Left colon (tissue), 2 donors: ENCODE results near the gene CHRNB1. TPM values are rescaled to one million over a fixed set of nuclear protein-coding genes. Genes with fewer than 3 reads are reported as not detected.
A peak's percentile ranks its signal among the peaks of the same experiment; 100 is the strongest.
"Not testable (repeated sequence)": the region's sequence is repeated elsewhere in the genome, so short reads cannot be mapped to it uniquely, and the experiment has no call there.

Source experiments
- ATAC-seq: fragments of 200-7000 bp; cut with Tn5 transposase; one replicate; pipeline ENCODE4 v1.9.1; 2020; ENCODE audit warnings: mild to moderate bottlenecking, moderate library complexity
- DNase-seq, 2 donors: peaks; one replicate each; pipeline ENCODE4 v3.0.0-alpha.2; 2020
- intact Hi-C, 2 donors: fragments of 100-400 bp; cut with DNase I in 1 of 2; cut with micrococcal nuclease in 1 of 2; formaldehyde crosslinking; loops; one replicate each; pipeline versions ENCODE4 v1.11.2 to v1.14.0; 2022; cut with DNase I, micrococcal nuclease
- total RNA-seq, 2 donors: library from RNA; stranded (reverse); fragmentation: NEBNext Ultra II Directional; extraction: Animal tissue kit (Norgen Biotek cat#: 25700); gene quantifications; one replicate each; pipeline ENCODE4 v1.2.1, GENCODE V29; 2021
- donor health status: DM: no; HTN: no; CAD: no.
- donor health status: DM: yes; HTN: yes; CAD: no.

CHRNB1 gene
- total RNA-seq, 2 donors from 2014 or later, result 9.6 to 10.7 TPM

- DNase-seq (peak; percentile 41 to 47), ATAC-seq (no peak)
- intact Hi-C loops, result no loop called here
Observed at GRCh38 chr17:7477392-7478275, 32.8 kb downstream of the CHRNB1 start.

GRCh38 chr17:7478276-7479212 is 33.7 kb downstream of the CHRNB1 start:
- DNase-seq, result peak; percentile 62 to 72
- peak; percentile 24 for ATAC-seq
- intact Hi-C loops, result no loop called here

- DNase-seq (peak; percentile 49 to 73), ATAC-seq (peak; percentile 16)
- intact Hi-C loops, result no loop called here
Observed at GRCh38 chr17:7479213-7480088, 34.6 kb downstream of the CHRNB1 start, which contains the start of gene ZBTB4. TSS of gene ZBTB4 (minus strand) at chr17:7479631. CDS start at chr17:7466801, 12,830 bp downstream.

- intact Hi-C loops, result no loop called here
- DNase-seq, result no peak
- ATAC-seq, result no peak
Observed at GRCh38 chr17:7480089-7480384, 35.2 kb downstream of the CHRNB1 start.

- DNase-seq, ATAC-seq, intact Hi-C loops: not testable (repeated sequence)
Observed at GRCh38 chr17:7481275-7481674, 36.4 kb downstream of the CHRNB1 start, which contains the start of gene SLC35G6. TSS of gene SLC35G6 (plus strand) at chr17:7481446. CDS start at chr17:7481517, 71 bp downstream.

GRCh38 chr17:7481842-7482741 is 37.2 kb downstream of the CHRNB1 start:
- DNase-seq, intact Hi-C loops, ATAC-seq: not testable (repeated sequence)

- DNase-seq, result peak in 1 of 2 donors; percentile 24
- intact Hi-C loops, ATAC-seq: not testable (repeated sequence)
Observed at GRCh38 chr17:7482742-7483088, 37.9 kb downstream of the CHRNB1 start.

GRCh38 chr17:7483255-7484066 is 38.6 kb downstream of the CHRNB1 start:
- ATAC-seq (peak; percentile 68), DNase-seq (peak; percentile 95 to 97)
- intact Hi-C loops, result no loop called here

- peak; percentile 79 for ATAC-seq
- intact Hi-C loops, result no loop called here
- DNase-seq, result peak; percentile 97 to 98
Observed at GRCh38 chr17:7484067-7484918, 39.4 kb downstream of the CHRNB1 start, which contains the start of gene POLR2A. TSS of gene POLR2A (plus strand) at chr17:7484366.

- no peak for DNase-seq
- intact Hi-C loops, result no loop called here
- ATAC-seq, result no peak
Observed at GRCh38 chr17:7484919-7485377, 40.1 kb downstream of the CHRNB1 start.

GRCh38 chr17:7486181-7486580 is 41.3 kb downstream of the CHRNB1 start:
- no peak for DNase-seq

GRCh38 chr17:7490144-7490543 is 45.3 kb downstream of the CHRNB1 start:
- DNase-seq (no peak), ATAC-seq (no peak)
- intact Hi-C loops, result no loop called here

More at GRCh38 chr17:7486181-7486580, 41.3 kb downstream of the CHRNB1 start:
- ATAC-seq, result no peak
- intact Hi-C loops, result no loop called here

- ATAC-seq (peak; percentile 93), DNase-seq (no peak)
- intact Hi-C loops, result no loop called here
Observed at GRCh38 chr17:7491583-7491982, 46.7 kb downstream of the CHRNB1 start.

- DNase-seq, result no peak
- intact Hi-C loops, result no loop called here
- ATAC-seq, result no peak
Observed at GRCh38 chr17:7493941-7494340, 49.1 kb downstream of the CHRNB1 start.

GRCh38 chr17:7495906-7496434 is 51.1 kb downstream of the CHRNB1 start:
- DNase-seq (no peak), ATAC-seq (no peak)
- intact Hi-C loops, result no loop called here
